Activated CD8-positive, alpha-beta memory T cell treated with anti-CD3 and anti-CD28 coated beads, Interleukin-2, amount 50 U/mL, for 48 hours (primary cell): ENCODE measurements around the gene APBA3.

Source experiments
- DNase-seq: peaks from one replicate; pipeline ENCODE4 v3.0.0-alpha.2; 2020

APBA3 gene

DNA sequence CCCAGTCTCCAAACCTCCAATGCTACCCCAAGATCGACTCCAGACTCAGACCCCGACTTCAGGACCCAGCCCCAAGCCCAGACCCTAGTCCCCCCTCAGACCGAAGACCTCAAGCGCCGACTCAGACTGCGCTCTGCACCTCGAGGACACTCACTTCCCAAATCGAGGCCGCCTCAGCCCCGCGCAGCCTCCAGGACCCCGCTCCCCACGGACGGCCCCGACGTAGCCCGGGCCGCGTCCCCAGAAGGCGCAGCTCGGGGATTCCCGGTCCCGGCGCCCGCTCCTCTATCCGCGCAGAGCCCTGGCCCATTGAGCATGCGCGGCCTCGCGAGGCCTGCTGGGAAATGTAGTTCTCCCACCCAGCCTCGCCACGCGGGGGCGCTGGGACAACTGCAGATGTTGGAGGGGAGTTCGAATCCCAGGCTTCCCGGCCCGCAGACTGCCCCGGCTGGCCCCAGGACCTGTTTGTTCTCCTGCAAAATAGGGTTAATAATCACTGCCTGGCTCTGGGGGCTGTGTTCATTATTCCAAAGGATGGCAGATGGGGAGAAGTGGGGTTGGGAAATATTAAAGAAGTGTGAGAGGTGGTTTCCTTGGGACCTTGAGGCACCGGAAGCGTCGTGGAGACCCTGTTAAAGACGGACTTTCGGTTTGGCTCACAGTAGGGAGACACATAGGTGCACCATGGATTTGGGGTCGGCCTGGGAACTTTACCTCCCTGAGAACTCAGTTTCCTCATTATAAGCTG, at the start of gene APBA3:
Gene APBA3 (minus strand): TSS at position 311 of the 748 bp plus-strand sequence. CDS start 1,428 bp downstream, outside the sequence.
- DNase-seq, result peak; percentile 99

DNA sequence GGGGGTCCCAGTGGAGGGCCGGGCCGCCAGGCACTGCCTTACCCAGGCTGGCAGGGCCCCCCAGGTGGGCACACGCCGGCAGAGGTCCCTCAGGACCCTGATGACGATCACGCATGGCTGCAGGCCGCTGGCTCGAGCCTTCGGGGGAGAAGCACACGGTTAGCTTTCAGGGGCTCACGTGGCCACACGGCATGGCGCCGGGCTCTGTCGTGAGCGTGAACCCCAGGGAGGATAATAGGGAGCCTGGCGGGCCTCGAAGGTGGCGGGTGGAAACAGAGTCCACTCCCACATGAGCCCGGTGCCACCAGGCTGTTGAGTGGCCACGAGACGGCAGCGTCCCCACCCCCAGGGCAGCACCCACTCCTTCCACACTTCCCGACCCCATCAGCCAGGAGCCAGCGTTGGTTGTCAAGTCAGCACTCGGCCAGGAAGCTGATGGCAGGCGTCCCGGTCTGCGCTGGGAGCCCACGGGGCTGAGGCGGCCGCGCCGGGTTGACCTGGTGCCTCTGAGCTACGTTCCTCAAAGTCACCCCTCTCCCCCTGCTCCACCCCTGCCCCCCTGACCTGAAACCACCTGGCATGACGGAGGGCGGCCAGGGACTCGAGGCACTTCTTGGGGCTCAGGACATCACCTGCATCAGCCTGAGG, 49.3 kb upstream of the APBA3 start:
- no peak for DNase-seq

DNA sequence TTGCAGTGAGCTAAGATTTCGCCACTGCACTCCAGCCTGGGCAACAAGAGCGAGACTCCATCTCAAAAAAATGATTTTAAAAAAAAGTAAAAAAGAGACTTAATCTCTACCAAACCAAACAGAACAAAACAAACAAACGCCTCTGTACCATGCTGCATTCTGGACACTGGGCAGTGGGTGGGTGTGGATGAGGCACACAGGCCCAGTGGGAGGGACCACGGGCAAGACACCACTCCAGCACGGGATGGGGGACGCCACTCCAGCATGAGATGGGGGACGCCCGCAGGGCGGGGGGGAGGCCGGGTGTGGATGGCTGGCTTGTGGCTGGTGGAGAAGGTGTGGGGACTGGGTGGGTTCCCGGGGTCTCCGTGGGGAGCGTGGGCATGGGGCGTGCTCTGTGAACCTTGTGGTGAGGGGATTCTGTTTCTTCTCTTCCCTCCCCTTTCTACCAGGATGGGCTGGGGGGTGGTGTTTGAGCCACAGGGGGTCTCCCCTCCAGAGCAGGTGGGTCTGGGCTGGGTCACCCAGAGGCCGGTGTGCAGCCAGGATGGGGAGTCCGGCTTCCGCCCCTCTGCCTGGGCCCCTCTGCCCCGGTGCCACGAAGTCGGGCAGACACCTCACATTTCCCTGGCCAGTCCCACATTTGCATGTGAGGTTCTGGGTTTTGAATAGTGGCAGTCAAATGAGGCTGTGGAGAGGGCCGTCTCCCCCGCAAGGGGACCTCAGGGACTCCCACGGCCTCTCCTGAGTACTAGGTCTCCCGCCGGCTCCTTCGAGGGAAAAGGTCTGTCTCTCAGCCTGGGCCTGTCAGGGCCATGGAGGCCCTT, 48.6 kb upstream of the APBA3 start:
- no peak for DNase-seq

DNA sequence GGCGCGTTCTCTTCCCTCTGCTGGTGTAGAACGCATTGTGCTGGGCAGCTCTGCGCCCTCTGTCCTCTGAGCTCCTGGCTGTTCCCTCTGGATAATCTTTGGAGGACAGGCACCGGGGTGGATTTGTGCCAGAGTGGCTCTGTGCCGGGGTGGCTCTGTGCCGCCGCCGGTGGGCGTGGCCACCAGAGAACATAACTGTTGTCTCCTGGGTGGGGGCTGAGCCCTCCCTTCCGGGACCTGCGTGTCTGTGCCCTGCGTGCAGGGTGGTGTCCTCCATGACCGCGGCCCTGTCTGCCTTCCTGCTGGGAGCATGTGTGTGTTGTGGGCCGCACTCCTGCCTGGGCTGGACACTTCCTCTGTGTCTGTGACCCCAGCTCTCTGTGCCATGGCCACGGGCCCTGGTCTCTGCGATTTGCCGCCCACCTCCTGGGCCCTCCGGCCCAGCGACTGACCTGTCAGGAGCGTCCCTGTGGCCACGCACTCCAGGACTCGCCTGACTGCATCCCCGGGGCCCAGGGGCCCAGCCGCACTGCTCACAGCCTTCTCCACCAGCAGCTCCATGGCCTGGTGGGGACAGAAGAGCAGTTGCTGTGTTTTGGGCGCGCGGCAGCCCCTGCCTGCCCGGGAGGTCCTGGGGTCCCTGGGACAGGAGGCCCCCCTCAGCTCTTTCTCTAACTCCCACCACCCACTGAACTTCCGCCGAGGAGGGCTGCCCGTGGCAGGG, 47.1 kb upstream of the APBA3 start:
- no peak for DNase-seq

DNA sequence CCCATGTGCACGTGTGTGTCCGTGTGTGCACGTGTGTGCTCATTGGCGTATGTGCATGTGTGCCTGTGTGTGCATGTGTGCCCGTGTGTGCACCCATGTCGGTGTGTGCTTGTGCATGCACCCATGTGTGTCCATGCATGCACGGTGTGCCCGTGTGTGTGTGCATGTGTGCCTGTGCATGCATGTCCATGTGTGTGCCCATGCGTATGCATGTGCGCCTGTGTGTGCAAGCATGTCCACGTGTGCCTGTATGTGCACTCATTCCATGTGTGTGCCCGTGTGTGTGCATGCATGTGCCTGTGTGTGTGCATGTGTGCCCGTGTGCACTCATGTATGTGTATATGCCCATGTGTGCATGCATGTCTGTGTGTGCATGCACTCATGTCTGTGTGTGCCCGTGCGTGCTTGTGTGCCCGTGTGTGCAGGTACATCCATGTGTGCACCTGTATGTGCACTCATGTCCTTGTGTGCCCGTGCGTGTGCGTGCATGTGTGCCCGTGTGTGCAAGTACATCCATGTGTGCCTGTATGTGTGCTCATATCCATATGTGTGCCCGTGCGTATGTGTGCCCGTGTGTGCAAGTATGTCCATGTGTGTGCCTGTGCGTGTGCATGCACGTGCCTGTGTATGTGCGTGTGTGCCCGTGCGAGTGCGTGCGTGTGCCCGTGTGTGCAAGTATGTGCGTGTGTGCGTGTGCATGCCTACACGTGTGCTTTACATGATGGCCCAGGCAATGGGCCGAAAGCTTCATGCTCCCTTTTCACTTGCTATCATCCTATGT, 46.3 kb upstream of the APBA3 start:
- DNase-seq, result no peak

GRCh38 chr19:3807131-3807480, 45.6 kb upstream of the APBA3 start:
- no peak for DNase-seq

DNA sequence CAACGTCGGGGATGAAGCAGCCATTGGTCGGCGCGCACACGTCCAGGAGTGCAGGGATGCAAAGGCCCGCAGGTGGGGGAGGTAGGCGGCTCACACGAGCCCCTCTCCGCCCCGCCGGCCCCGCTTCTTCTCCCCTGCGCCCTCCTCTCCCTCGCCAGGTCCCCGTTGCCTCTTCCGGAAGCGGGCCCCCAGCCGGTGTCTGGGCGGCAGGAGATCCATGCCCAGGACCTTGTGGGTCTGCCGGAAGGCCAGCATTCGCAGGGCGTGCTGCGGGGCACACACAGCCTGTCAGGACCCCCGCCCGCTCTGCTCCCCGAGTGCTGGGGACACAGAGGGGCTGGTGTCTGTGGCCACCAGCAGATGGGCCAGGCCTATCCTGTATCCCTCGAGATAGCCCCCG, 44.4 kb upstream of the APBA3 start:
- no peak for DNase-seq

DNA sequence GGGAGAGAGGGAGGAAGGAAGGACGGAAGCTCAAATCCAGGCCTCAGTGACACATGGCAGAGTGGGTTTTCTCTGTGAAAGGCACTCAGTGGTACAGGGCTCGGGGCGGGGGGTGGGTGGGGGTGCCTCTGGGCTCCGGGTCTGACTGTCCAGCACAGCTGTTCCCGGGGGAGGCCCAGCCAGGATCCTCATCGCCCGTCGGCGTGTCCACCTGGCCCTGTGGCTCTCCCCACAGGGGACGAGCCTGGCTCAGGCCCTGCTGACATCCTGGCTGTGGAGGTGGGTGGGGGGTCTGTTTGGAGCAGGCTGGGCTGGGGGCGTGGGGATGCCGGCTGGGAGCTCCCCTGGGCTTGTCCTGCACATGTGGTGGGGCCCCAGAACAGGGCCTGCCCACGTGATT, 42.9 kb upstream of the APBA3 start:
- DNase-seq, result no peak

DNA sequence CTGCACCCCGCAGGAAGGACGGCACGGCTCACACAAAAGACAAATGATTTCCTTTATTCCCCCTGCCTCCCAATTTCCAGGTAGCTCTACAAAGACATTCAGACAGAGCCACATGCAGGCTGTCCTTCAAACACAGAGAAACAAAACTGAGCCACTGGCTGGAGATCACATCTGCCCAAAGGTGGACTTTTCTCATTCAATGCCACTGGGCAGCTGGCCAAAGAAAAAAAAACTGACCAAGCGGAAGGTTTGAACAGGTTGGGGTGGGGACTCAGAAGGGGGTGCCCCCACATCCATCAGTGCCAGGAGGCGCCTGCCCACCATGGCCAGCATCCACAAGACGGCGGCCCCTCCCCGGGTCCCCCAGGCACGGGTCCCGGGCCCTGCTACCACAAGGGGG, 42.5 kb upstream of the APBA3 start:
- DNase-seq, result no peak

- DNase-seq, result no peak
Observed at GRCh38 chr19:3803114-3803888, 41.8 kb upstream of the APBA3 start.

DNA sequence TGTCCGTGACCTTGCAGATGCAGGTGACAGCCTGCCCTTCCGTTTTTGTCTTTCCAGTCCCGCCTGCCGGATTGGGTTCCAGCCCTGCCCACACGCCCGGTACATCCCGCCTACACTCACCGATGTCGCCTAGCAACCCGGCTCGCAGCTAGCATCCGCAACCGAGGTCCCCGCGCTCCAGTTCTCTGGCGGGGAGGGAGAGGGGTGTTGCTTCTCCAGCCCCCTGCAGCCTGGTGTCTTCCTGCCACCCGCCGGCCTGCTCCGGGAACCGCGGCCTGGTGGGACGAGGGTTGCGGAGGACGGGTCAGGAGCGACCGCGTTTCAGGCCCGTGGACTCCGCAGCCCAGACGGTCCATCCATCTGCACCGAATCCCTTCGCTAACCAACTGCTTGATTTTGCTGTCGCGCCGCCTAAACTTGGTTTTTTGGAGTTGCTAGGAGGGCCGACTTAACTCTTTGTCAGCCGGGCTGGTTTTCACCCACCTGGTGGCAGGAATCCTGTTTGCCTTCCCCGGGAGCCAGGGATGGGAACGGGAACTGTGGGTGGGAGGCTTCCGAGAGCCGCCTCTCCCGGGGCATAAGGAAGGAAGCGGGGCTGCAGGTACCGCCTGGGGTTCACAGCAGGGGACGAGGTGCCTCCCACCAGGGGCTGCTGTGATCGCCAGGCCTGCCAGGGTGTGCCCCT, 40.1 kb upstream of the APBA3 start:
- DNase-seq, result peak; percentile 79

DNA sequence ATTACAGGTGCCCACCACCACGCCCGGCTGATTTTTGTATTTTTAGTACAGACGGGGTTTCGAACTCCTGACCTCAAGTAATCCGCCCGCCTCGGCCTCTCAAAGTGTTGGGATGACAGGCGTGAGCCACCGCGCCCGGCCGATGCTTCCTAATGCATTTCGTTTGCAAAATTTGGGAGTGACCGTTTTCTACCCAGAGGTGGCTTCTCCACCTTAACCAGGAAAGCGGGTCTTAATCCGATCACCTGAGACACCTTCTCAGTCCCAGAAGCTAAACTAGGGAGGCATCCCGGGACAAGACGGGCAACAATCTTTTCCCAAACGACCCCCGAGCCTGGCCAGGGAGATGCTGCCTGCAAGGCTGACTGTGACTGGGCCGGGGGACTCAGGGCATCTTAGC, 39.5 kb upstream of the APBA3 start:
- no peak for DNase-seq

- no peak for DNase-seq
Observed at GRCh38 chr19:3798137-3798536, 36.6 kb upstream of the APBA3 start.

DNA sequence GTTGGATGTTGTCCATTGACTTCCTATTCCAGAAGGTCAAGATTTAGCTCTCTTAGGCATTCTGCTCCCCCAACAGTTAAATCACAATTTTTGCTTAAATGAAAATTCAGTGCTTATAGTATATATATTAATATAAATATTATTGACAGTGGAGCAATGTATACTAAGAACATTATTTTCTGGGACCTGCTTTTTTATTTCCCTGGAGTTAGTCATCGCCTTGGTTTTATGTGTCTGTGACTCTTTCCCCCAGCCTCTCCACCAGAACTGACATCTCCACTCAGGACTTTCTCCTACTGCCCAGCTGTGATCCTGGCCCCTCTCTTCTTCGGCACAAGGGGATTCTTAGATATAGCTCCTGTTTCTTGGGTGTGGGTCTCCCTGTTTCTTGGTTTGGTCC, 34.9 kb upstream of the APBA3 start:
- DNase-seq, result no peak

DNA sequence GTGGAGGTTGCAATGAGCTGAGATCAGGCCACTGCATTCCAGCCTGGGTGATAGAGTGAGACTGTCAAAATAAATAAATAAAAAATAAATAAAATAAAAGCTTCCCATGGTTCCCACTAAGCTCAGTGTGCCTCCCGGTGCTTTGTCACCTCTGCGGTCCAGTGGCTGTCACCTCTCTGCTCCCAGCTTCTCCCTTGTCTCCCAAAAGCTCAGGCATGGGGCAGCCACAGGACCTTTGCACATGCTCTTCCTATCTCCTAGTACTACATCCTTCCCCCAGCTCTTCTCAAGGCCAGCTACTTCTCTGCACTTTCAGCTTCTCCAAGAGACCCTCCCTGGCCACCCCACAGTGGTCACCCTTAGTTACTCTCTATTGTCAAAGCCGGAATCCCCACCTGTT, 32.3 kb upstream of the APBA3 start:
- no peak for DNase-seq

DNA sequence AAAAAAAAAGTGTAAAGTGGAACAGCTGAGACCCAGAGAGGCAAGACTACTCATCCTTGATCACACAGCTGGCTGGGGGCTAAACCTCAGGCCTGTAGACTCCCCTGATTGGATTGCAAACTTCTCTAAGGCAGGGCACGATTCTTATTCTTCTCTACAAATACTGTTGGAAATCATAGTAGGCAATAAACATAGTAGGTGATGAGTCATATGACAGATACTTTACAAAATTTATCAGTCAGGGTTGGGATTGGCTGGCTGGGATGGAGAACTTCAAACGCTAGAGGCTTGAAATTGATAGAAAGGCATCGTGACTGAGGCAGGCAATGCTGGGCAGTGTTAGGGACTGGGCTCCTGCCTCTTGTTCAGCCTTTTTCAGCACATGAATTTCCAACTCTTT, 30.6 kb upstream of the APBA3 start:
- DNase-seq, result no peak

- no peak for DNase-seq
Observed at GRCh38 chr19:3790941-3791340, 29.4 kb upstream of the APBA3 start.

DNA sequence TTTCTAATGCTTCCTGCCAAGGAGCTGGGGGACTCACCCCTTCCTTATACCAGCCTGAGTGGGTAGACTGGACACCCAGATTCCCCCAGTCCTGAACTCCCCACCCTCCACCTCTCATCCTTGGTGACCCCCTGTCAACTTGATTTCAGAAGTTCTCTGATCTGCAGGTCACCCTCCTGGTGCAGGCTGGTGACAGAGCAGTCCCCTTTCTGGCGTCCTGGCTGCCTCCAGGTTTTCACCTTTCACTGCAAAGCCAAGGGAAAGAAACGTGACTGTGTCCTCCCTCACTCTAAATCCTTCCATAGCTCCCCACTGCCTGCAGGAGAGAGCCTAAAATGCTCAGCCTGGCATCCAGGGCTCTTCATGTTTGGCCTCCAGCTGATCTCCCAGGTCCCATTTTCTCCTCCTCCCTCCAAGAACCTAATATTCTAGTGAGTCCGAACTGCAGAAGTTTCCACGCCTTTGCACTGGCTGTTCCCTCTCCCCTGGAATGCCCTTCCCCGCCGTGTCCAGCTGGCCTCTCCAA, 28.8 kb upstream of the APBA3 start:
- no peak for DNase-seq

- no peak for DNase-seq
Observed at GRCh38 chr19:3788996-3789778, 27.7 kb upstream of the APBA3 start.
